H1 (cell line): Measurements from ENCODE around the gene EMC10. TPM values are rescaled to one million over a fixed set of nuclear protein-coding genes. Genes with fewer than 3 reads are reported as not detected.

Experiments
- CTCF ChIA-PET: fragments of 300-600 bp; sonication (Branson Sonifier 250); formaldehyde crosslinking; loops from one replicate; lab custom pipeline; 2021; ENCODE audit not compliant: partially characterized antibody; lab: Charles Lee
- POLR2A ChIA-PET: fragments of 300-600 bp; sonication (Branson Sonifier 250); formaldehyde crosslinking; loops from one replicate; lab custom pipeline; 2021; ENCODE audit warnings: inconsistent platforms; ENCODE audit not compliant: partially characterized antibody; lab: Charles Lee
- DNase-seq, 2 experiments: peaks; one replicate each; pipeline versions ENCODE4 v3.0.0 to v3.0.0-alpha.2; 2010 to 2022; ENCODE audit warnings: low spot score in 2 of 2, low read depth in 1 of 2, mixed read lengths in 1 of 2
- FAIRE-seq: peaks from 2 replicates; lab custom pipeline; 2011; peaks lifted over from hg19 to GRCh38; lab: Jason Lieb, UNC
- H2AFZ ChIP-seq: 2 replicates; pipeline ENCODE4 v1.8.1; 2012; ENCODE audit warnings: low read length, inconsistent platforms
- H2AK5ac ChIP-seq: 2 replicates; pipeline ENCODE4 v1.6.1; 2013; ENCODE audit warnings: low read depth, low read length
- H2BK120ac ChIP-seq: replicated peaks from 2 replicates; pipeline ENCODE3; 2013; ENCODE audit warnings: low read depth, low read length, inconsistent platforms
- H2BK12ac ChIP-seq: 2 replicates; pipeline ENCODE4 v1.6.1; 2013; ENCODE audit warnings: low read depth, low read length
- H2BK15ac ChIP-seq: 2 replicates; pipeline ENCODE4 v1.6.1; 2013; ENCODE audit warnings: low read length
- H2BK20ac ChIP-seq: 2 replicates; pipeline ENCODE4 v1.6.1; 2013; ENCODE audit warnings: low read length
- H2BK5ac ChIP-seq: 2 replicates; pipeline ENCODE4 v1.6.1; 2013; ENCODE audit warnings: low read depth, low read length
- H3K14ac ChIP-seq: 2 replicates; pipeline ENCODE4 v1.6.1; 2013; ENCODE audit warnings: inconsistent platforms; ENCODE audit not compliant: insufficient read length
- H3K18ac ChIP-seq: 2 replicates; pipeline ENCODE4 v1.6.1; 2013; ENCODE audit warnings: low read length; ENCODE audit errors: extremely low read depth
- H3K23ac ChIP-seq: 2 replicates; pipeline ENCODE4 v1.6.1; 2013; ENCODE audit warnings: inconsistent platforms; ENCODE audit not compliant: insufficient read length
- H3K23me2 ChIP-seq: 2 replicates; pipeline ENCODE4 v1.6.1; 2013; ENCODE audit warnings: low read depth, low read length
- H3K27ac ChIP-seq: 2 replicates; pipeline ENCODE4 v1.6.1; 2011; ENCODE audit warnings: low read depth, low read length, inconsistent platforms
- H3K27me3 ChIP-seq, 4 experiments: replicated peaks in 1 of 4; 1 replicate in 1 of 4; 2 replicates in 3 of 4; pipeline versions ENCODE4 v1.6.1 to v1.8.1; 2011 to 2013; ENCODE audit warnings: low read length in 3 of 4, mild to moderate bottlenecking in 3 of 4, inconsistent platforms in 2 of 4, mixed read lengths in 2 of 4, moderate library complexity in 1 of 4; ENCODE audit not compliant: control insufficient read depth in 3 of 4, insufficient read depth in 3 of 4; ENCODE audit errors: extremely low read depth in 1 of 4
- H3K36me3 ChIP-seq, 4 experiments: 2 replicates each; pipeline versions ENCODE4 v1.6.1 to v1.8.1; 2011 to 2013; ENCODE audit warnings: mild to moderate bottlenecking in 4 of 4, low read length in 3 of 4, moderate library complexity in 2 of 4, control low read depth in 1 of 4, inconsistent platforms in 1 of 4; ENCODE audit not compliant: insufficient read depth in 4 of 4, control insufficient read depth in 2 of 4
- H3K4ac ChIP-seq: replicated peaks from 2 replicates; pipeline ENCODE3; 2013; ENCODE audit warnings: low read length, low read depth, mixed read lengths, inconsistent platforms; ENCODE audit not compliant: insufficient read length
- H3K4me1 ChIP-seq, 4 experiments: replicated peaks in 1 of 4; 1 replicate in 1 of 4; 2 replicates in 3 of 4; pipeline versions ENCODE4 v1.6.1 to v1.8.1; 2011 to 2013; ENCODE audit warnings: low read length in 3 of 4, inconsistent platforms in 2 of 4, mixed read lengths in 1 of 4; ENCODE audit not compliant: insufficient read depth in 4 of 4, control insufficient read depth in 3 of 4
- H3K4me2 ChIP-seq, 2 experiments: 2 replicates each; pipeline versions ENCODE4 v1.6.1 to v1.8.1; 2011 to 2013; ENCODE audit warnings: low read depth in 2 of 2, low read length in 2 of 2, control low read depth in 1 of 2, inconsistent platforms in 1 of 2, mild to moderate bottlenecking in 1 of 2; ENCODE audit not compliant: insufficient read depth in 1 of 2
- H3K4me3 ChIP-seq, 4 experiments: fragments of 200-600, 300-600 bp in 1 of 4; sonication (generic), shearing (Covaris generic), sonication (Bioruptor Twin) in 1 of 4; 2 replicates each; pipeline versions ENCODE4 v1.5.1 to v1.8.1; 2011 to 2016; ENCODE audit warnings: low read length in 4 of 4, low read depth in 3 of 4, control low read depth in 2 of 4, inconsistent platforms in 2 of 4, mild to moderate bottlenecking in 2 of 4, mixed read lengths in 1 of 4, moderate library complexity in 1 of 4; ENCODE audit not compliant: insufficient read depth in 2 of 4; ENCODE audit errors: extremely low read depth in 1 of 4
- H3K56ac ChIP-seq: replicated peaks from 2 replicates; pipeline ENCODE3; 2013; ENCODE audit warnings: low read depth, mild to moderate bottlenecking, mixed read lengths, low read length, inconsistent platforms; ENCODE audit not compliant: insufficient read length
- H3K79me1 ChIP-seq: 2 replicates; pipeline ENCODE4 v1.6.1; 2013; ENCODE audit warnings: low read depth, low read length, control low read depth
- H3K79me2 ChIP-seq, 2 experiments: 2 replicates each; pipeline versions ENCODE4 v1.6.1 to v1.8.1; 2012 to 2013; ENCODE audit warnings: low read length in 2 of 2, mild to moderate bottlenecking in 2 of 2, inconsistent platforms in 1 of 2; ENCODE audit not compliant: insufficient read depth in 2 of 2, control insufficient read depth in 1 of 2
- H3K9ac ChIP-seq, 4 experiments: replicated peaks in 1 of 4; 1 replicate in 1 of 4; 2 replicates in 3 of 4; pipeline versions ENCODE4 v1.6.1 to v1.8.1; 2011 to 2013; ENCODE audit warnings: low read depth in 3 of 4, low read length in 3 of 4, control low read depth in 2 of 4, mild to moderate bottlenecking in 2 of 4, moderate library complexity in 2 of 4, inconsistent platforms in 1 of 4; ENCODE audit errors: extremely low read depth in 1 of 4
- H3K9me3 ChIP-seq, 2 experiments: 2 replicates each; pipeline versions ENCODE4 v1.6.1 to v1.8.1; 2012 to 2013; ENCODE audit warnings: mild to moderate bottlenecking in 2 of 2, moderate library complexity in 2 of 2, control low read depth in 1 of 2, inconsistent platforms in 1 of 2, low read depth in 1 of 2, low read length in 1 of 2, mixed read lengths in 1 of 2; ENCODE audit not compliant: insufficient read depth in 2 of 2
- H4K20me1 ChIP-seq, 2 experiments: replicated peaks in 1 of 2; 2 replicates each; pipeline versions ENCODE3 to v1.8.1; 2011 to 2013; ENCODE audit warnings: inconsistent platforms in 2 of 2, low read length in 2 of 2, mild to moderate bottlenecking in 1 of 2; ENCODE audit not compliant: insufficient read depth in 2 of 2, control insufficient read depth in 1 of 2
- H4K5ac ChIP-seq: 2 replicates; pipeline ENCODE4 v1.6.1; 2013; ENCODE audit warnings: low read length, low read depth, mixed read lengths, inconsistent platforms; ENCODE audit not compliant: insufficient read length
- H4K8ac ChIP-seq: 2 replicates; pipeline ENCODE4 v1.8.0; 2013; ENCODE audit warnings: mild to moderate bottlenecking, moderate library complexity, low read length, inconsistent platforms; ENCODE audit not compliant: insufficient read depth; ENCODE audit errors: extremely low read depth
- H4K91ac ChIP-seq: replicated peaks from 2 replicates; pipeline ENCODE3; 2013; ENCODE audit warnings: low read length, mixed read lengths, inconsistent platforms; ENCODE audit not compliant: insufficient read length
- CBX8 ChIP-seq: fragments of 300-800, 300-1000 bp; sonication (generic); IDR thresholded peaks from 2 replicates; pipeline ENCODE4 v1.7.1; 2016; ENCODE audit warnings: low read depth, low read length, borderline replicate concordance
- HDAC2 ChIP-seq, 2 experiments: fragments of 300-600 bp in 1 of 2; sonication (generic) in 1 of 2; IDR thresholded peaks; 2 replicates each; pipeline ENCODE4 v1.6.1; 2011 to 2012; ENCODE audit warnings: low read depth in 2 of 2, low read length in 2 of 2, mild to moderate bottlenecking in 2 of 2, moderate library complexity in 2 of 2, borderline replicate concordance in 1 of 2, inconsistent platforms in 1 of 2
- KDM4A ChIP-seq: IDR thresholded peaks from one replicate; pipeline ENCODE4 v1.7.1; 2012; ENCODE audit warnings: low read depth, mild to moderate bottlenecking, moderate library complexity, low read length, inconsistent platforms; ENCODE audit not compliant: severe bottlenecking
- POLR2AphosphoS5 ChIP-seq: IDR thresholded peaks from 2 replicates; pipeline ENCODE4 v1.6.1; 2011; ENCODE audit warnings: low read depth, low read length
- SAP30 ChIP-seq: fragments of 300-600 bp; sonication (generic); IDR thresholded peaks from 2 replicates; pipeline ENCODE4 v1.7.1; 2012; ENCODE audit warnings: low read length, moderate library complexity, mild to moderate bottlenecking, inconsistent platforms; ENCODE audit not compliant: insufficient read depth, insufficient replicate concordance
- SIN3A ChIP-seq, 2 experiments: IDR thresholded peaks in 1 of 2; conservative IDR thresholded peaks in 1 of 2; 2 replicates each; pipeline ENCODE4 v1.6.1; 2011 to 2012; ENCODE audit warnings: low read length in 2 of 2, improper control_type of control experiment in 1 of 2, low read depth in 1 of 2, mild to moderate bottlenecking in 1 of 2
- WGBS, 2 experiments: shearing (Covaris generic) in 1 of 2; methylation state at CpG; one replicate each; pipeline versions ENCODE4 v1.1.6 to v1.1.7; 2013 to 2015; ENCODE audit warnings: low lambda C conversion rate in 2 of 2, mixed read lengths in 2 of 2, inconsistent platforms in 1 of 2, low coverage in 1 of 2, missing lambda C conversion rate in 1 of 2; ENCODE audit not compliant: insufficient replicate concordance in 2 of 2, insufficient coverage in 1 of 2, insufficient read length in 1 of 2; ENCODE audit errors: extremely low coverage in 1 of 2, missing lambda C conversion rate in 1 of 2; 5-methylcytosine and 5-hydroxymethylcytosine counted together
- polyA plus RNA-seq, 7 experiments: library from polyadenylated mRNA; depleted of rRNA in 3 of 7; stranded (reverse) in 5 of 7; unstranded in 2 of 7; fragments of >200 nt in 5 of 7; fragments of 200-250 nt in 2 of 7; gene quantifications; 1 replicate in 5 of 7; 2 replicates in 1 of 7; 4 replicates in 1 of 7; pipeline versions ENCODE4 v1.2.1 to v1.2.3, GENCODE V29; 2011 to 2013; ENCODE audit warnings: missing spikeins in 2 of 7, mixed read lengths in 2 of 7
- total RNA-seq: library from RNA; stranded (reverse); fragmentation: NEBNext Ultra II Directional; extraction: Animal tissue kit (Norgen Biotek cat#: 25700); gene quantifications from 2 replicates; pipeline ENCODE4 v1.2.1, GENCODE V29; 2021

Gene EMC10
- total and polyA plus RNA-seq, 2 of the 8 experiments (the other 6 are each of a cell fraction or from before 2014, with no cell fraction given): 77.6 to 103 TPM

GRCh38 chr19:50510700-50511068, 34.4 kb downstream of the EMC10 start:
- H3K23me2 ChIP-seq: no peaks in the 10 kb centered on the region; the same call in 1 of the 2 replicates
- no peaks in the 10 kb centered on the region for H3K79me2 ChIP-seq
- no peak overlapping the region for H3K23ac ChIP-seq
- peak; percentile 13 for FAIRE-seq
- no peak overlapping the region for H3K14ac ChIP-seq
- WGBS, 2 experiments: 4% methylated on average over 10 of the region's 10 CpGs; no CpG with 5 or more reads in 1 of the 2 experiments
- ChIA-PET POLR2A (interaction anchor here (0.7 to 1.7 kb wide), 7 partner anchors 10 to 294 kb away, joined by 3 to 9 read pairs (median 6); no protein-coding TSS in a partner anchor), CTCF (interaction anchor here (1.9 to 19.3 kb wide), 4 partner anchors 10 to 45 kb away, joined by 5 to 206 read pairs (median 15); no protein-coding TSS in a partner anchor)
- H3K27me3 ChIP-seq: peaks cover 0 to 26% (median 15%) of the 10 kb centered on the region in 4 experiments; a peak in 6 of 7 replicates
- peaks cover 1 to 3% of the 10 kb centered on the region in 2 experiments for H4K20me1 ChIP-seq
- no peak overlapping the region for H2AK5ac ChIP-seq
- H3K36me3 ChIP-seq: no peaks in the 10 kb centered on the region
- H3K27ac ChIP-seq: no peak overlapping the region
- no peak overlapping the region for H4K91ac ChIP-seq
- no peak overlapping the region for H3K56ac ChIP-seq
- H3K79me1 ChIP-seq: no peaks in the 10 kb centered on the region; the same call in 1 of the 2 replicates
- no peak overlapping the region for H2BK120ac ChIP-seq
- peak in 1 of 2 experiments; percentile 61 for DNase-seq
- H3K4me2 ChIP-seq: peak overlapping the region; percentile 57 to 66
- H3K4me1 ChIP-seq: peaks cover 0 to 6% (median 4%) of the 10 kb centered on the region in 4 experiments; a peak in 4 of 7 replicates
- peak; percentile 36 for TF ChIP-seq KDM4A
- TF ChIP-seq SIN3A (conservative IDR thresholded peaks at IDR 0.05 in 1 of 2, IDR thresholded peaks at IDR 0.05 in 1 of 2; ENCODE audit: low read depth in 1 of 2, low read length in 2 of 2): peak; percentile 72 to 85; a peak in 1 of 4 replicates
- TF ChIP-seq SAP30: peak; percentile 72
- TF ChIP-seq CBX8: no peak
- peak in 1 of 2 experiments; percentile 17; a peak in 1 of 4 replicates for TF ChIP-seq HDAC2 (IDR thresholded peaks at IDR 0.05; ENCODE audit: borderline replicate concordance in 1 of 2, low read depth in 2 of 2, low read length in 2 of 2)
- peak; percentile 46; the same call in 1 of the 2 replicates for TF ChIP-seq POLR2AphosphoS5
- no peak overlapping the region for H3K4ac ChIP-seq
- no peak overlapping the region for H2BK20ac ChIP-seq
- H3K9ac ChIP-seq: no peak overlapping the region; a peak in 2 of 7 replicates
- H2BK5ac ChIP-seq: no peak overlapping the region
- H3K4me3 ChIP-seq: peak overlapping the region; percentile 42 to 62 (median 56)
- H2AFZ ChIP-seq: no peak overlapping the region
- H3K9me3 ChIP-seq: no peaks in the 10 kb centered on the region
- H2BK12ac ChIP-seq: no peak overlapping the region
- no peak overlapping the region for H2BK15ac ChIP-seq
- no peak overlapping the region for H3K18ac ChIP-seq
- 0 out of 2 replicates have a peak overlapping the region, but pooled peaks have one; percentile 20 for H4K8ac ChIP-seq
- H4K5ac ChIP-seq: no peak overlapping the region
